Ovary (tissue), 3 donors: ENCODE data around the gene TAF12.

Source experiments
- EP300 ChIP-seq: sonication (generic); formaldehyde crosslinking; IDR thresholded peaks from one replicate; pipeline ENCODE4 v1.6.1; 2017; ENCODE audit warnings: antibody characterized with exemption
- POLR2A ChIP-seq: fragments of 450-650 bp; IDR thresholded peaks from one replicate; pipeline ENCODE4 v1.6.1; 2017; ENCODE audit warnings: antibody characterized with exemption, mild to moderate bottlenecking, moderate library complexity
- TF ChIP-seq, protein P1 (sequence below), 3 donors: fragments of 450-650 bp in 2 of 3; fragments of 200-600 bp in 1 of 3; IDR thresholded peaks; one replicate each; pipeline versions ENCODE4 v1.5.1 to v1.8.0; 2016 to 2022; ENCODE audit warnings: antibody characterized with exemption in 3 of 3, mild to moderate bottlenecking in 1 of 3
- donor health status: DM: no; HTN: no; CAD: no.

GRCh38 chr1:28656335-28656734 lies 13.5 kb upstream of the TAF12 start:
- TF ChIP-seq, protein P1, sequence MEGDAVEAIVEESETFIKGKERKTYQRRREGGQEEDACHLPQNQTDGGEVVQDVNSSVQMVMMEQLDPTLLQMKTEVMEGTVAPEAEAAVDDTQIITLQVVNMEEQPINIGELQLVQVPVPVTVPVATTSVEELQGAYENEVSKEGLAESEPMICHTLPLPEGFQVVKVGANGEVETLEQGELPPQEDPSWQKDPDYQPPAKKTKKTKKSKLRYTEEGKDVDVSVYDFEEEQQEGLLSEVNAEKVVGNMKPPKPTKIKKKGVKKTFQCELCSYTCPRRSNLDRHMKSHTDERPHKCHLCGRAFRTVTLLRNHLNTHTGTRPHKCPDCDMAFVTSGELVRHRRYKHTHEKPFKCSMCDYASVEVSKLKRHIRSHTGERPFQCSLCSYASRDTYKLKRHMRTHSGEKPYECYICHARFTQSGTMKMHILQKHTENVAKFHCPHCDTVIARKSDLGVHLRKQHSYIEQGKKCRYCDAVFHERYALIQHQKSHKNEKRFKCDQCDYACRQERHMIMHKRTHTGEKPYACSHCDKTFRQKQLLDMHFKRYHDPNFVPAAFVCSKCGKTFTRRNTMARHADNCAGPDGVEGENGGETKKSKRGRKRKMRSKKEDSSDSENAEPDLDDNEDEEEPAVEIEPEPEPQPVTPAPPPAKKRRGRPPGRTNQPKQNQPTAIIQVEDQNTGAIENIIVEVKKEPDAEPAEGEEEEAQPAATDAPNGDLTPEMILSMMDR (IDR thresholded peaks at IDR 0.05): no peak
- TF ChIP-seq POLR2A: no peak
- no peak for TF ChIP-seq EP300
